ENCODE measurements around the gene CERK. TPM values are rescaled to one million over a fixed set of nuclear protein-coding genes. Genes with fewer than 3 reads are reported as not detected.
"Not testable (repeated sequence)": the region's sequence is repeated elsewhere in the genome, so short reads cannot be mapped to it uniquely, and the experiment has no call there.

Gene CERK
- total RNA-seq, 3 donors from 2014 or later, result 23.3 to 37.3 (median 26.5) TPM

DNA sequence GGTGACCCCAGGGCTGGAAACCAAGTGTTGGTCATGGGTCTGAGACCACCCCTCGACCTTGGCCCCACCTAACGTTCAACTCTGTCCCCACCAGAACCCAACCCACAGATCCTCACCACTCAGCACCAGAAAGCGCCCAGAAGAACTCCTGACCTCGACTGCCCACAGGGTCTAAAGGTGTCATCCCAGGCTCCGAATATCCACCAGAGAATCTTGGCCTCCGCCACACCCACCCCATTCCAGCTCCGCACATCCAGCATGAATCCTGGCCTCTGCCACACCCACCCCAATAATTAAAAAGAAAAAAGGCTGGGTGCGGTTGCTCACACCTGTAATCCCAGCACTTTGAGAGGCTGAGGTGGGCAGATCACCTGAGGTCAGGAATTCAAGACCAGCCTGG is 1.3 kb downstream of the CERK start:
- intact Hi-C loops (cut with DNase I; ENCODE audit: low total_unique reads), result no loop called here
- no peak for DNase-seq (ENCODE audit: low spot score in 2 of 2)
- Histone ChIP-seq H3K27me3 (no peaks in the 10 kb centered on the region), H3K27ac (peak overlapping the region; percentile 76 to 78), H3K36me3 (no peaks in the 10 kb centered on the region), H3K9me3 (no peaks in the 10 kb centered on the region), H3K4me1 (peaks cover 9 to 13% of the 10 kb centered on the region in 2 donors), H3K4me3 (peak overlapping the region; percentile 80 to 83 (median 82))
- TF ChIP-seq, protein P1, sequence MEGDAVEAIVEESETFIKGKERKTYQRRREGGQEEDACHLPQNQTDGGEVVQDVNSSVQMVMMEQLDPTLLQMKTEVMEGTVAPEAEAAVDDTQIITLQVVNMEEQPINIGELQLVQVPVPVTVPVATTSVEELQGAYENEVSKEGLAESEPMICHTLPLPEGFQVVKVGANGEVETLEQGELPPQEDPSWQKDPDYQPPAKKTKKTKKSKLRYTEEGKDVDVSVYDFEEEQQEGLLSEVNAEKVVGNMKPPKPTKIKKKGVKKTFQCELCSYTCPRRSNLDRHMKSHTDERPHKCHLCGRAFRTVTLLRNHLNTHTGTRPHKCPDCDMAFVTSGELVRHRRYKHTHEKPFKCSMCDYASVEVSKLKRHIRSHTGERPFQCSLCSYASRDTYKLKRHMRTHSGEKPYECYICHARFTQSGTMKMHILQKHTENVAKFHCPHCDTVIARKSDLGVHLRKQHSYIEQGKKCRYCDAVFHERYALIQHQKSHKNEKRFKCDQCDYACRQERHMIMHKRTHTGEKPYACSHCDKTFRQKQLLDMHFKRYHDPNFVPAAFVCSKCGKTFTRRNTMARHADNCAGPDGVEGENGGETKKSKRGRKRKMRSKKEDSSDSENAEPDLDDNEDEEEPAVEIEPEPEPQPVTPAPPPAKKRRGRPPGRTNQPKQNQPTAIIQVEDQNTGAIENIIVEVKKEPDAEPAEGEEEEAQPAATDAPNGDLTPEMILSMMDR (IDR thresholded peaks at IDR 0.05), result no peak
- TF ChIP-seq POLR2A (IDR thresholded peaks at IDR 0.05) (no peak), POLR2AphosphoS5 (IDR thresholded peaks at IDR 0.05) (no peak)

GRCh38 chr22:46735747-46736608 is 2.1 kb downstream of the CERK start:
- Histone ChIP-seq H3K4me1 (peaks cover 9 to 20% of the 10 kb centered on the region in 2 donors), H3K9me3 (no peaks in the 10 kb centered on the region), H3K27me3 (no peaks in the 10 kb centered on the region), H3K36me3 (no peaks in the 10 kb centered on the region), H3K27ac (peak overlapping the region; percentile 68 to 76), H3K4me3 (peak overlapping the region in 1 of 3 donors; percentile 22)
- no peak for DNase-seq (ENCODE audit: low spot score in 2 of 2)
- intact Hi-C loops (cut with DNase I; ENCODE audit: low total_unique reads), result no loop called here
- no peak for TF ChIP-seq POLR2A (IDR thresholded peaks at IDR 0.05)
- TF ChIP-seq, protein P1 (IDR thresholded peaks at IDR 0.05), result no peak
- no peak for TF ChIP-seq POLR2AphosphoS5 (IDR thresholded peaks at IDR 0.05)

- TF ChIP-seq POLR2A (IDR thresholded peaks at IDR 0.05) (no peak), POLR2AphosphoS5 (IDR thresholded peaks at IDR 0.05) (no peak)
- TF ChIP-seq, protein P1 (IDR thresholded peaks at IDR 0.05), result no peak
- Histone ChIP-seq H3K36me3 (no peaks in the 10 kb centered on the region), H3K27ac (peak overlapping the region; percentile 68 to 76), H3K27me3 (no peaks in the 10 kb centered on the region), H3K9me3 (no peaks in the 10 kb centered on the region), H3K4me1 (peaks cover 12 to 24% of the 10 kb centered on the region in 2 donors), H3K4me3 (peak overlapping the region in 1 of 3 donors; percentile 22)
- DNase-seq (ENCODE audit: low spot score in 2 of 2), result no peak
- intact Hi-C loops (cut with DNase I; ENCODE audit: low total_unique reads), result no loop called here
Observed at GRCh38 chr22:46734830-46735453, 3.1 kb downstream of the CERK start.

DNA sequence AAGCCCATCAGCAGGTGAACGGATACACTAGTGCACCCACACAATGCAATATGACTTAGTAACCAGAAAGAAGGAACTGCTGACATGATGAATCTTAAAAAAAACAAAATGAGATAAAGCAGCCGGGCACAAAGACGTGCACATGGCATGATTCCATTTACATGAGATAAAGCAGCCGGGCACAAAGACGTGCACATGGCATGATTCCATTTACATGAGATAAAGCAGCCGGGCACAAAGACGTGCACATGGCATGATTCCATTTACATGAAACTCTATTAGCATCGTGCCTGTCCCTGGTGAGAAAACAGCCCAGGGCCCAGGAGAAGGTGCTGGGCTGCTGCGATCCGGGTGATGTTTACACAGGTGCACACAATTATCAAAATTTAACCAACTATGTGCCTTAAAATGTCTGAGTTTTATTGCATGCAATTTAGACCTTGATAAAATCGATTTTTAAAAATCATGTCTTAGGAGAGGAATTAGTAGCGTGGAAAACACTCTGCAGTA is 3.8 kb downstream of the CERK start:
- H3K9me3 ChIP-seq; H3K27ac ChIP-seq; H3K36me3 ChIP-seq; H3K27me3 ChIP-seq; intact Hi-C loops (cut with DNase I; ENCODE audit: low total_unique reads); DNase-seq (ENCODE audit: low spot score in 2 of 2); H3K4me3 ChIP-seq: not testable (repeated sequence)
- peaks cover 12 to 24% of the 10 kb centered on the region in 2 donors for H3K4me1 ChIP-seq

DNA sequence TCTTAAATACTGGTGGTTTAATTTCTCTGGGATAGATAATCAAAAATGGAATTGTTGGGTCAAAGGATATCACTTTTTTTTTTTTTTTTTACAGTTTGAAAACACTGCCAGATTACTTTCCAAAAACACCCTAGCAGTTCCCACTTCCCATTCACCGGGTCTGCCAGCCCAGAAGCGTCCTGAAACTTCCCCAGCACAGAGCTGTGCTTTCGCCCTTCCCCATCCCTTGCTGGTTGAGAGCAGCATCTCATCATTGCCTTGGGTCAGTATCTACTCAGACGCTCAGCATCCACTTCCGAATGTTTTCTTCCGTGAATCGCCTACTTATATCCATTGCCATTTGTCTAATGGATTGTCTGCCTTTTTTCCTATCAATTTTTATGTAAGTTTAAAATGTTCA is 5.5 kb downstream of the CERK start:
- TF ChIP-seq POLR2AphosphoS5 (IDR thresholded peaks at IDR 0.05) (no peak), POLR2A (IDR thresholded peaks at IDR 0.05) (no peak)
- TF ChIP-seq, protein P1 (IDR thresholded peaks at IDR 0.05), result no peak
- intact Hi-C loops (cut with DNase I; ENCODE audit: low total_unique reads), result no loop called here
- no peak overlapping the region for H3K27ac ChIP-seq
- peaks cover 12 to 24% of the 10 kb centered on the region in 2 donors for H3K4me1 ChIP-seq
- H3K9me3 ChIP-seq, result no peaks in the 10 kb centered on the region
- no peak for DNase-seq (ENCODE audit: low spot score in 2 of 2)
- no peaks in the 10 kb centered on the region for H3K36me3 ChIP-seq
- no peak overlapping the region for H3K4me3 ChIP-seq
- no peaks in the 10 kb centered on the region for H3K27me3 ChIP-seq
